M059J (cell line): Measurements from ENCODE around the gene NPY. TPM values are rescaled to one million over a fixed set of nuclear protein-coding genes. Genes with fewer than 3 reads are reported as not detected.

ENCODE experiments used
- DNase-seq: peaks from one replicate; pipeline ENCODE4 v3.0.0-alpha.2; 2012; ENCODE audit warnings: low read depth
- total RNA-seq: library from RNA; depleted of rRNA; stranded (reverse); fragments of >200 nt; shearing (Covaris generic); gene quantifications from 2 replicates; pipeline ENCODE4 v1.2.3, GENCODE V29; 2014

NPY gene
- total RNA-seq, 1 experiment from 2014 or later: not detected

DNA sequence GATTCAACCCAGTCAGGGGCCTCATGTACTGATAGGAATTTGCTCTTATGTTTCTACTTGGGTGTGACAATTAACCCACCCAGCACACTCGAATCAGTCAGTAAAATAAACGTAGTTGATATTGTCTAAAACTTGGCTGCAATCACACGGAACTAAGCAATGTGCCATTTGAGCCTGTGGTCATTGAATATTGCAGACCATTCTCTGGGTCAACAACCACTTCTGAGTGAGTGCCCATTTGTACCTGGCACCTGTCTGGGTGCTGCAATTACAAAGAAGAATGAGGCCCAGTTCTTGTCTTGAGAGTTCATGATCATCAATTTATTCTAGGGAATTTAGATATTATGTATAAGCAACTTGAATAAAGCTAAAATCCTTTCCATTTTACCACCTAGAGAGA, 29.8 kb downstream of the NPY start:
- no peak for DNase-seq

DNA sequence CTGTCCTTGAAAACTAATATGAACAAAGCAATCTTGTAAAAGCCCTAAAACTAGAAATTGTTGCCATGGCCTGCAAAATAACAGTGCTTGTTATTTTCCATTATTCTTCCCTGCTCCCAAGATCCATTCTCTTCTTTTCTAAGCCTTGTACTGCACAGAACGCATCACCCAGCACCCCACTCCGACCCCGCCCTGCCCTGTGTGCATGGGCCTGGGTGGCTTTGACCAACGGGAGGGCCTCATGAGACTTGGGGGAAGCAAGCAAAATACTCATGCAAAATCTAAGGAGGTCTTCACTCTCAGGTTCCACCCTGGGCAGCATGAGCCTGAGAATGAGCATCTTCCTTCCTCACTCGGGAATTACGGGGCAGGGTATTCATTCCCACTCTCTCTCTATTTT, 32.4 kb downstream of the NPY start:
- no peak for DNase-seq

DNA sequence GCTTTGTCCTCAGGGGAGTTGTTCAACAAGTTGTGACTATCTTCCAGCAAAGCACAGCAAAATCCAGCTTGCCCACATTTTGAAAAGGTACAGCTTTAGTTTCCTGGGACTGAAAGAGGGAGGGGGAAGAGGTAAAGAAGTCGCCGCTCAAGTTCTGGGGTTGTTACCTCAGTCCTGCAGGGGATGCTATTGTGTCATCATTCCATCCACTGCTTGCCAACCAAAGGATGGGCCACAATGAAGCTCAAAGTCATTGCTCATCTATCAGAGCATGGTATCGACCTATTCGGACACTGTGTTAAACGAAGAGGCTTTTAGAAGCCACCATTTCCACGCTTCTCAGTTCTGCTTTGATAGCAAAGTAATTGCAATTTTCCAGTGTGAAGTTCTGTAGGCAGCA, 34.3 kb downstream of the NPY start:
- DNase-seq: peak; percentile 40

DNA sequence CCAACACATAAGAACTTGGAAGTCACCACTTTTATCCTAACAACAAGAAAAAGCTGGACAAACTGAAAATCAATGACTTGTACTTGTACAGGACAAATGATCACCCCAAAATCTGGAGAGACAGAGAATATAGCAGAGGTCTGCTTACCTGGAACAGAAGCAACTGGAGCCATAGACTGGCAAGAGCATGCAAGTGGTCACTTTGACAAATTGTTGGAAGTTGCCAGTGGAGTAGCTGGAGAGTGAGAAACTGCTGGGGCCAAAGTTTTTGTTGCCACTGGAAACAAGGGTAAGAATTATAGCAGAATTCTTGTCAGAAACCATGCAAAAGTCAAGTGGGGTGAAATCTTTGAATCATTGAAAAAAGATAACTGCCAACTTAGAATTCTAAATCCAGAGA, 35.2 kb downstream of the NPY start:
- DNase-seq: no peak

DNA sequence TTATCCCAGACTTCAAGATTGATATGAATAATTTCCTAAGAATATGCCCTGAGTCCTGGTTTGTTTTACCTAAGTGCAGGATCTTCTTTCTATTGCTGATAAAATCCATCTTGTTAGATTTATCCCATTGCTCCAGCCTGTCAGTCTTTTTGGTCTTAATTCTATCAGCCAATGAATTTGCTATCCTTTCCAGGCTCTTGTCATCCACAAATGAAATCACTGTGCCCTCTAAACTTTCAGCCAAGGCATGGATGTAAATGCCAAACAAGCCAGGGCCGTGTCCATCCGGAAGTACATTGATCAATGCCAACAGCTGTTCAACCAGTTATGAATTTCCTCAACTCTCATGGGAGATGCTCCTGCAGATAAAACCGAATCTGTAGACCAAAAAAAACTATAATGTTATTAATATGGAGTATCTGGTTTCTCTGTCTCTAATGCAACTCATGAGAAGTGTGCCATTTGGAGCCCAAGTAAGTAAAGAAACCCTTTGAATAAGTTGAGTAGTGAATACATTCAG, 40.0 kb downstream of the NPY start:
- DNase-seq: no peak

DNA sequence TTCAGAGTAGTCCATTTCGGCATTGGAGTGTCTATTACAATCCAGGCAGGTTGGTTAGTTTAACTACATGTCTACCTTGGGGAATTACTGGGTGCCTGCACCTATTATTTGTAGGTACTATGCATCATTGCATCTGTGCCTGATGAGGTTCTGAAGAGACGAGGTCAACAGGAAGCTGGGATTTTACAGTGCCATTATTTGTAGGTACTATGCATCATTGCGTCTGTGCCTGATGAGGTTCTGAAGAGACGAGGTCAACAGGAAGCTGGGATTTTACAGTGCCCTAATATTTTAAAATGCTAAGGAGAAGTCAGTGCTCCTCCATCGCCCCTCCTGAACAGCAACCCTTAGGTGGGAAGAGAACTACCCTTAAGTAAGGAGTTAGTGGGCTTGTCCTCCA, 41.7 kb downstream of the NPY start:
- no peak for DNase-seq

DNA sequence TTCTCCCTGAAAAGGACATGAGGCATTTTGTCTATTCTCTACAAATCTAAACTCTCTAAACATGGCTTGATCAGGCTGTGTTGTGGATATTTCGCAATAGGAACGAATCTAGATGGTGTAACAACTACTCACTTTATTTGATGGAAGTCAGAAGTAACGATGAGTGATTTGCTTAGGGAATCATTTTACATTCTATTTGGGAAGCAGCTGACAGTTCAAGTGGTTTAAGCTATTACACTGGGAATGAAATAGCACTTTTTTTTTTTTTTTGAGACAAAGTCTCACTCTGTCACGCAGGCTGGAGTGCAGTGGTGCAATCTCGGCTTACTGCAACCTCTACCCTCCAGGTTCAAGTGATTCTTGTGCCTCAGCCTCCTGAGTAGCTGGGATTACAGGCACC, 44.1 kb downstream of the NPY start:
- peak; percentile 15 for DNase-seq

DNA sequence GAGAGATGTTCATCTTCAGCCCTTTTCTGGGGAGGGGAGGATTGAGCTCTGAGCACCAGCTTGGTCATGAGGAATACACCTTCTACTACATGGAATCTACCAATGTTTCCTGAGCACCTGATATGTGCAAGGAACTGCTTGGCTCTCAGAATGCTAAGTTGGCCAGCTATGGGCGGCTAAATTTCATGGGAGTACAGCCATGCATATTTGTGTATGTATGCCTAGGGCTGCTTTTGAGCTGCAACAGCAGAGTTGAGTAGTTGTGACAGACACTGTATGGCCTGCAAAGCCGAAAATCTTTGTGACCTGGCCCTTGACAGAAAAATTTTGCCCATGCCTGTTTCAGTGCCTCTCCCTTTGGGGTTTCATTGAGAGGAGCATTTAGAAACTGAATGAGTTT, 44.9 kb downstream of the NPY start:
- no peak for DNase-seq

DNA sequence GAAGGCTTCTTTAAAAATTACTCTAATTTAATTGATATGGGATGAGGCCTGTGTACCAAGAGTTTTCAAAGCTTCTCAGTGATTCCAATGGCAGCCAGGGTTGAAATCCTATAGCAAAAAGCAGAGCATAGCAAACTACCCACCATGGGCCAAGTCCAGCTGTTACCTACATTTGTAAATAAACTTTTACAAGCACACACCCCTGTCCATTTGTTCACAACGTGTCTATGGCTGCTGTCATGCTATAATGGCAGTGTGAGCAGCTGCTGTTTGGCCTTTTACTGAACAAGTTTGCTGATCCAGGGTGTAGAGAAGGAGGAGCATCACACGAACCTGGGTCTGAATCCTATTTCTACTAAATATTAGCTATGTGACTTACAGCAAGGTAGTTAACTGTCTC, 50.0 kb downstream of the NPY start:
- no peak for DNase-seq

DNA sequence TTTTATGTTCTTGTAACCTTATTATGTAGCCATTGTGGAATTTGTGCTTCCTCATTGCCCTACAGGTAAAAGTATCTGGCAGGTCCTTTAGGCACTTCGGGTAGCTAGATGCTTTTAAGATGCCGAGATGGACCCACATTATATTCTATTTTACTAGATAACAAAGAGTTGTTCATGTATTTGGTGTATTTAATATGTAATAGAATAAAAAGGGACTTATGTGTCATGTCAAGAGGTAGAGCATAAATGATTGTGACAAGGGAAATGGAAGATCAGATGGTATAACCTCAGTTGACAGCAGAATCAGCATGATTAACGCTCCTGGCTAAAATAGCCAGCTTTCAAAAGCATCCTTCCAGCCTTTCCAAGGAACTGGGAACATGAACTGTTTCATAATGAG, 50.6 kb downstream of the NPY start:
- no peak for DNase-seq

DNA sequence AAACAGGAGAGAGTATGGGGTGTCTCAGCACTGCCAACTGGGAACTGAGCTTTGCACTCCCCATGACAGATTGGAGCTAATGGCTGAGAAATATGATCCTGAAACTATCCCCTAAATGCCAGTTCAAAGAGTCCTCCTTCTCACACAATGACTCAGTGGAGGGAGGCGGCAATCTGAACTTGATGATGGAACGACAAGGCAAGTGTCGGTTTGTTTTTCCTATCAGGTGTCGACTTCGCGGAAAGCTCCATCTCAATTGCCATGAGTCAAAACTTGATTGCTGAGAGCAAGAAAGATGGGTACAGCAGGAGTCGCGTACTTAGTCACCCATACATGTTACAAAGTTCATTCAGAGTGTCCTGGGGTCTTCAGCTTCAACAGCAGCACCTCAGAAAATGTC, 52.5 kb downstream of the NPY start:
- DNase-seq: no peak

DNA sequence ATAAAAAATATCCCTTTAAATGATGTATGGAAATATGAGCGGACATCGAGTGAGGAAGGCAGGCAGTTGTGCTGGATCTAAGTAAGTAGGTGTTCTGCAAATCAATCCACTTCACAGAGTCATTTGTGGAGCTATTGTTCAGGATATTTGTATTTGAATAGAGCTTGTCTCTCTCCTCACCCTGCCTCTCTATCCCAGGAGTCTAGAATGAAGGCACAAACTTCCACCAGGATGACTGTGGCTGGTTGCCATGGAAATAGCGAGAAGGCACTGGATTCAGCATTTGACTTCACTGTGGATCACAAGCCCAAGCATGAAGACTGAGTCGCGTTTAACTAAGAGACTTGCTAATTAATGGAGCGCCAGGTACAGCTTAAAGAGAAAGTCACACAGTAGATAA, 53.2 kb downstream of the NPY start:
- peak; percentile 5 for DNase-seq

DNA sequence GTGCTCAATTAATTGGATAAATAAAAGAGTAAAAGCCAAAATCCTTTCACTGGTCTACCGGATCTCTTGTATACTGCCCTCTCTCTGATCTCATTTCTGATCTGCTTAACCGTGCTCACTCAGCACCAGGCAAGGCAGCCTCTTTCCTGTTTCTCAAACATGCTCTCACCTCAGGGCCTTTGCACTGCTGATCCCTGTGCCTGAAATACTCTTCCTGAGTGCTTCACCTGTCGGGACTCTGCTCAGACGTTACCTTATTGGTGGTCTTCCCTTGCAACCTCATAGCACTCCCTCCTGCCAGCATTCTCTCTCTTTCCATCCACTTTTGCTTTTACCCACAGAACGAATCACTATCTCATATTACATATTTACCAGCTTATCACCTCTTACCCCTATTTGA, 55.6 kb downstream of the NPY start:
- no peak for DNase-seq

DNA sequence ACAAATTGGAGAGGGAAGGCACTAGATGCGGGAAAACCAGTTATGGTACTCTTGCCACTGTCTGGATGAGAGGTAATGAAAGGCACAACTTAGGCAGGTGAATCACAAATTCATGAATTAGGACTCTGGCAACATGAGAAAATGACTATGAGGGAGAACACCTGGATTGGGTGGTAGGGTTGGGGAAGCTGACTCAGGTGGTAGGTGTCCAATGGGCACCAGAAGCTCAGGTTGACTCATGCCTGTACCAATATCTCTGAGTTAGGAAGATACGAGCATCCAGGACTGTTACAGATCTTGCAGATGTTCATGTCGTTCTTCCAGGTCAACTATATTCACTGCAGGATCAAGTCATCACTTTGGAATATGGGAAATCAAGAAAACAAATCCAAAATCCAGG, 56.7 kb downstream of the NPY start:
- DNase-seq: no peak
